Natural killer cell (primary cell): ENCODE results near the gene KNG1. TPM values are rescaled to one million over a fixed set of nuclear protein-coding genes. Genes with fewer than 3 reads are reported as not detected.

Experiments
- ATAC-seq, 3 donors: fragments of 150-1000 bp in 2 of 3; fragments of 200-7000 bp in 1 of 3; cut with Tn5 transposase; 1 replicate in 1 of 3; 2 replicates in 2 of 3; pipeline ENCODE4 v1.10.0; 2021; ENCODE audit warnings: mild to moderate bottlenecking in 2 of 3, moderate library complexity in 2 of 3
- DNase-seq, 2 donors: peaks; one replicate each; pipeline versions ENCODE4 v3.0.0 to v3.0.0-alpha.2; 2013 to 2021; ENCODE audit warnings: mixed read lengths in 1 of 2
- H3K27ac ChIP-seq: one replicate; pipeline ENCODE4 v1.5.1; 2013; ENCODE audit warnings: mild to moderate bottlenecking, low read length
- H3K27me3 ChIP-seq: one replicate; pipeline ENCODE4 v1.6.1; 2013; ENCODE audit warnings: low read length; ENCODE audit not compliant: control insufficient read depth, insufficient read depth
- H3K36me3 ChIP-seq: one replicate; pipeline ENCODE4 v1.6.1; 2013; ENCODE audit warnings: low read length; ENCODE audit not compliant: control insufficient read depth, insufficient read depth
- H3K4me1 ChIP-seq: one replicate; pipeline ENCODE4 v1.6.1; 2013; ENCODE audit warnings: low read length; ENCODE audit not compliant: control insufficient read depth, insufficient read depth
- H3K4me3 ChIP-seq: one replicate; pipeline ENCODE4 v1.5.1; 2013; ENCODE audit warnings: low read length
- H3K9me3 ChIP-seq: one replicate; pipeline ENCODE4 v1.6.1; 2013; ENCODE audit warnings: low read length; ENCODE audit not compliant: control insufficient read depth, insufficient read depth
- H3K27ac Mint-ChIP-seq, 2 donors: one replicate each; pipeline ENCODE4 v1.8.0; 2022; ENCODE audit warnings: mild to moderate bottlenecking in 2 of 2, mixed read lengths in 2 of 2, moderate library complexity in 1 of 2
- H3K27me3 Mint-ChIP-seq, 2 donors: one replicate each; pipeline ENCODE4 v1.8.0; 2022; ENCODE audit warnings: low read depth in 2 of 2, mixed read lengths in 2 of 2
- H3K36me3 Mint-ChIP-seq: one replicate; pipeline ENCODE4 v1.8.0; 2022; ENCODE audit warnings: mixed read lengths
- H3K4me1 Mint-ChIP-seq, 2 donors: one replicate each; pipeline ENCODE4 v1.8.0; 2022; ENCODE audit warnings: mixed read lengths in 2 of 2
- H3K4me3 Mint-ChIP-seq: one replicate; pipeline ENCODE4 v1.8.0; 2022; ENCODE audit warnings: mild to moderate bottlenecking, moderate library complexity, mixed read lengths
- H3K9me3 Mint-ChIP-seq, 2 donors: one replicate each; pipeline ENCODE4 v1.8.0; 2022; ENCODE audit warnings: mixed read lengths in 2 of 2
- WGBS: methylation state at CpG from one replicate; pipeline ENCODE4 v1.1.7; 2013; ENCODE audit warnings: missing lambda C conversion rate; ENCODE audit not compliant: insufficient coverage; 5-methylcytosine and 5-hydroxymethylcytosine counted together
- intact Hi-C: fragments of 100-400 bp; cut with micrococcal nuclease; formaldehyde crosslinking; loops from one replicate; pipeline ENCODE4 v1.14.2; 2022
- total RNA-seq, 4 donors: library from RNA; stranded (reverse); fragments of 120-200 nt in 1 of 4; gene quantifications; one replicate each; pipeline versions ENCODE4 v1.2.3 to v1.2.4, GENCODE V29; 2013 to 2022
- TF ChIP-seq, protein P1 (sequence below): fragments of 200-600 bp; IDR thresholded peaks from one replicate; pipeline ENCODE4 v1.8.0; 2022; ENCODE audit warnings: antibody characterized with exemption

The KNG1 gene
- total RNA-seq, 3 donors from 2014 or later (not counting 1 experiment from before 2014, with no cell fraction given): not detected

DNA sequence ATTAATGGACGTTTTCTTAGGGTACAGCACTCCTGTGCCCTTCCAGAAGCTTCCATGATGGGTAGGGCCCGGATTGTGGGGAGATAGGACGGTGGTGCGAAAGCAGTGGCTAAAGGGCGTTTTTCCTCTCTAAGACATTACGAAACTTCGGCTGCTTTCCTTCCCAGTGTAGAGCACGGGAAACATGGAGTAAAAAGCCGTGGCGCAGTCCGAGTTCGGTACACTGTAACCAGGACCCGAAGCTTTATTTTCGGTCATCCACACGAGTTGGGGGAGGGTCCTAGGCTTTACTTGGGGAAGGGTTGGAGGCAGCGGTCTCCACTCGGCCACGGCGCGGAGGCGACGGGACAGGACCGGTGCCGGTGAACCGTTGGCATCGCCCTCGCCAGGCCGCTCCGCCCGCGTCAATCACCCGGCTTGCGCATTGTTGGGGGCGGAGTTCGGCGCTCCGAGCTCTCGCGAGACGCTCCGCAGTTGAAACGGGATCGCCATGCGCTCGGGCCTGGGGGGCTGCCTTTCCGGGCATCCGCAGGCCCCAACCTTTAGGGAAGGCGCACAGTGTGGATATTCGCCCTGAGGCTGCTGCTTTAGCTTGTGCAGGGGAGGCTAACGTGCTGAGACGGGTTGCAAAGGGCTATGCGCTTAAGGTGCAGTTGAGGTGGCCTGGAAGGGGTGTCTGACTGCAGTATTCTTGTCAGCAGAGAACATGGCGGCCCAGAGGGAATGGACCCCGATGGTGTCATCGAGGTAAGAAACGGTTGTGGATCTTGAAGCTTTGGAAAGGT lies 66.8 kb downstream of the KNG1 start:
- Histone ChIP-seq H3K9me3 (no peaks in the 10 kb centered on the region), H3K4me3 (peak overlapping the region; percentile 79), H3K27me3 (no peaks in the 10 kb centered on the region), H3K27ac (peak overlapping the region; percentile 93), H3K36me3 (peaks cover 47% of the 10 kb centered on the region), H3K4me1 (peaks cover 21% of the 10 kb centered on the region)
- under 1% methylated on average over 56 of the region's 56 CpGs for WGBS
- H3K9me3 Mint-ChIP-seq: no peaks in the 10 kb centered on the region
- peak overlapping the region; percentile 95 to 97 for H3K27ac Mint-ChIP-seq
- peak overlapping the region; percentile 96 for H3K4me3 Mint-ChIP-seq
- peak; percentile 70 to 86 (median 73) for ATAC-seq
- no peaks in the 10 kb centered on the region for H3K27me3 Mint-ChIP-seq
- DNase-seq: peak; percentile 85 to 92
- TF ChIP-seq, protein P1, sequence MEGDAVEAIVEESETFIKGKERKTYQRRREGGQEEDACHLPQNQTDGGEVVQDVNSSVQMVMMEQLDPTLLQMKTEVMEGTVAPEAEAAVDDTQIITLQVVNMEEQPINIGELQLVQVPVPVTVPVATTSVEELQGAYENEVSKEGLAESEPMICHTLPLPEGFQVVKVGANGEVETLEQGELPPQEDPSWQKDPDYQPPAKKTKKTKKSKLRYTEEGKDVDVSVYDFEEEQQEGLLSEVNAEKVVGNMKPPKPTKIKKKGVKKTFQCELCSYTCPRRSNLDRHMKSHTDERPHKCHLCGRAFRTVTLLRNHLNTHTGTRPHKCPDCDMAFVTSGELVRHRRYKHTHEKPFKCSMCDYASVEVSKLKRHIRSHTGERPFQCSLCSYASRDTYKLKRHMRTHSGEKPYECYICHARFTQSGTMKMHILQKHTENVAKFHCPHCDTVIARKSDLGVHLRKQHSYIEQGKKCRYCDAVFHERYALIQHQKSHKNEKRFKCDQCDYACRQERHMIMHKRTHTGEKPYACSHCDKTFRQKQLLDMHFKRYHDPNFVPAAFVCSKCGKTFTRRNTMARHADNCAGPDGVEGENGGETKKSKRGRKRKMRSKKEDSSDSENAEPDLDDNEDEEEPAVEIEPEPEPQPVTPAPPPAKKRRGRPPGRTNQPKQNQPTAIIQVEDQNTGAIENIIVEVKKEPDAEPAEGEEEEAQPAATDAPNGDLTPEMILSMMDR: no peak
- H3K4me1 Mint-ChIP-seq: peaks cover 64% of the 10 kb centered on the region in 2 donors
- intact Hi-C loops: loop anchor here (1.0 to 5.0 kb wide), 3 partner anchors 214 to 847 kb away; partner anchors contain the start of genes DNAJB11 and TRA2B
- H3K36me3 Mint-ChIP-seq: peaks cover 53% of the 10 kb centered on the region

GRCh38 chr3:186784820-186785494 lies 67.8 kb downstream of the KNG1 start:
- Histone ChIP-seq H3K27ac (peak overlapping the region; percentile 93), H3K4me1 (peaks cover 21% of the 10 kb centered on the region), H3K36me3 (peaks cover 57% of the 10 kb centered on the region), H3K27me3 (no peaks in the 10 kb centered on the region), H3K4me3 (peak overlapping the region; percentile 79), H3K9me3 (no peaks in the 10 kb centered on the region)
- Mint-ChIP-seq H3K9me3 (no peaks in the 10 kb centered on the region), H3K4me3 (peak overlapping the region; percentile 96), H3K27me3 (no peaks in the 10 kb centered on the region), H3K36me3 (peaks cover 56% of the 10 kb centered on the region), H3K27ac (peak overlapping the region; percentile 95 to 97), H3K4me1 (peaks cover 67 to 68% of the 10 kb centered on the region in 2 donors)
- no peak for ATAC-seq
- TF ChIP-seq, protein P1: no peak
- WGBS: 17% methylated on average over 7 of the region's 7 CpGs
- intact Hi-C loops: loop anchor here (1.0 to 5.0 kb wide), 3 partner anchors 215 to 848 kb away; partner anchors contain the start of genes DNAJB11 and TRA2B
- peak in 1 of 2 donors; percentile 31 for DNase-seq

DNA sequence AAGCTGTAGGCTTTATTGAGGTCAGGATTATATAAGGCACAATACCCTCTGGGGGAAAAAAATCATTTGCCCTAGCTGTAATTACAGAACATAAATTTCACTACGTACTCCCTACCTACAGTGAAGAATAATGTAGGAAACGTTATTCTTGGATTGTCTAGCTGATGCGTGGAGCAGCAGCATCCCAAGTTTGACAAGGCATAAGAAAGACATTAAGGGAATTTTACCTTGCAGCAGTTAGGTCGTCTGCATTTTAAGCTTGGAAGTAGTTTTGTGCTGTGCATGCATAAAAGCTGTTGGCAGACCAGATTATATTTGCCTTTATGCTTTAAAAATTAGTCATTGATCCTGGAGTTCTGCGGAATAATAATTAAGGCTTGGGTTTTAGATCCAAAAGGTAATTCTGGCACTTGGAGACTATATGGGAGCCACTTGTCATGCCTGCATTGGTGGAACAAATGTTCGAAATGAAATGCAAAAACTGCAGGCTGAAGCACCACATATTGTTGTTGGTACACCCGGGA lies 68.4 kb downstream of the KNG1 start:
- DNase-seq (peak in 1 of 2 donors; percentile 14), ATAC-seq (no peak)
- WGBS: 37% methylated on average over 6 of the region's 7 CpGs
- Histone ChIP-seq H3K27me3 (no peaks in the 10 kb centered on the region), H3K9me3 (no peaks in the 10 kb centered on the region), H3K36me3 (peaks cover 63% of the 10 kb centered on the region), H3K27ac (no peak overlapping the region), H3K4me3 (peak overlapping the region; percentile 79), H3K4me1 (peaks cover 21% of the 10 kb centered on the region)
- H3K27ac Mint-ChIP-seq: peak overlapping the region; percentile 95 to 97
- H3K4me1 Mint-ChIP-seq: peaks cover 67 to 68% of the 10 kb centered on the region in 2 donors
- H3K36me3 Mint-ChIP-seq: peaks cover 56% of the 10 kb centered on the region
- H3K27me3 Mint-ChIP-seq: no peaks in the 10 kb centered on the region
- H3K9me3 Mint-ChIP-seq: no peaks in the 10 kb centered on the region
- intact Hi-C loops: no loop called here
- peak overlapping the region; percentile 96 for H3K4me3 Mint-ChIP-seq
- TF ChIP-seq, protein P1: no peak
